AG04450 (cell line): Measurements from ENCODE around the gene FLNC. TPM values are rescaled to one million over a fixed set of nuclear protein-coding genes. Genes with fewer than 3 reads are reported as not detected.

Source experiments
- CTCF ChIA-PET: fragments of 300-600, 350-600 bp; formaldehyde crosslinking; extraction: SDS; loops from one replicate; lab custom pipeline; 2022; ENCODE audit warnings: antibody characterized with exemption, inconsistent platforms; lab: Charles Lee
- POLR2A ChIA-PET: fragments of 350-600 bp; formaldehyde crosslinking; extraction: SDS; loops from one replicate; lab custom pipeline; 2021; ENCODE audit warnings: antibody characterized with exemption, inconsistent platforms; lab: Yijun Ruan, JAX
- DNase-seq: peaks from one replicate; pipeline ENCODE4 v3.0.0-alpha.2; 2011; ENCODE audit warnings: low read depth, low spot score
- H3K27ac ChIP-seq: one replicate; pipeline ENCODE4 v1.5.1; 2012; ENCODE audit warnings: low read depth, low read length, control low read depth
- H3K27me3 ChIP-seq: one replicate; pipeline ENCODE4 v1.6.0; 2012; ENCODE audit warnings: low read length; ENCODE audit not compliant: control insufficient read depth, insufficient read depth
- H3K4me3 ChIP-seq: 2 replicates; pipeline ENCODE4 v1.5.1; 2011; ENCODE audit warnings: mild to moderate bottlenecking, low read depth, low read length, control low read depth
- H3K9me3 ChIP-seq: 2 replicates; pipeline ENCODE4 v1.5.1; 2012; ENCODE audit warnings: low read length; ENCODE audit not compliant: control insufficient read depth, insufficient read depth
- CTCF ChIP-seq: IDR thresholded peaks from 2 replicates; pipeline ENCODE4 v1.5.1; 2011; ENCODE audit warnings: low read depth, low read length, control low read depth, inconsistent platforms
- polyA plus RNA-seq: library from polyadenylated mRNA; depleted of rRNA; stranded (reverse); fragments of >200 nt; gene quantifications from 2 replicates; pipeline ENCODE4 v1.2.3, GENCODE V29; 2011

The FLNC gene
- polyA plus RNA-seq, 1 experiment, result 25.8 TPM

DNA sequence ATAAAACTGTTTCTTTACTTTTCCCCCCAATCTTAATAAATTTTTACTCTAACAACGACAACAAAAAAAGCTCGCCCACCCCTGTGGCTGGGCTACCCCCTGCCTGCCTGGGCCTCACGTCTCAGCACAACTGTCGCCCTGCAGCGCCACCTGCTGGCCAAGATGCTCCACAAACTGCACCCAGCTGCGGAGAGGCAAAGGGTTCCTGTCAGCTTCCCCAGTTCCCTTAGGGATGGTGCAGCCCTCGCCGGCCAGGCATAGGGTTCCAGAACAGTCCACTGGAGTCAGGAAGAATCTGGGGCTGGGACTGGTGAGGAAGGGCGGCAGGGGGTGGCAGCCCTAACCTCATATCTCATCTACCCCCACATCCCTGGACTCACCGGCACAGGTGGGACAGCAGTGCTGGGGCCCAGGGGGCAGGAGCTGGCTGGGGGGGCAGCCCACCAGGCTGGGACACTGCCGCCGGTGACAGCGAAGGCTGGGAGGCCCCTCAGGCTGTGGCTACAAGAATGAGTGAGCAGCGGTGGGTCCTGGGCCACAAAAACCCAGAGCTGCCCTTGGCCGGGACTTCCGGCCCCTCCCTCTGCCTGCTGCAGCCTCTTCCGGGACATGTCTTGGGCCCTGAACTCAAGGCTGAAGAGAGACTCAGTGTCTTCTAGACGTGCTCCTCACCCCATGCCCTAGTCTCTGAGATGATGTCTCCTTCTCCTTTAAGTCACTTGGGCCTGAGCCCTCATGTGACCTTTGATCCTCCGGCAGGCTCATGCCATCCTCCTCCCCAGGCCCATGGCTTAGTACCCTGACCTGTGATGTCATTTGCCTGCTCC lies 53.6 kb downstream of the FLNC start:
- Histone ChIP-seq H3K9me3 (peaks cover 3% of the 10 kb centered on the region; the same call in 1 of the 2 replicates), H3K27me3 (no peaks in the 10 kb centered on the region), H3K27ac (no peak overlapping the region), H3K4me3 (no peak overlapping the region)
- POLR2A ChIA-PET, result interaction anchor here (0.7 to 1.0 kb wide), 2 partner anchors 21 to 103 kb away, joined by 3 to 5 read pairs; partner anchors contain the start of gene ATP6V1F
- no peak for DNase-seq
- CTCF ChIA-PET, result interaction anchor here (0.6 to 2.9 kb wide), 29 partner anchors 9 to 473 kb away, joined by 3 to 28 read pairs (median 4); partner anchors contain the start of genes ATP6V1F, GARIN1A and KCP
- peak; percentile 85 for TF ChIP-seq CTCF

DNA sequence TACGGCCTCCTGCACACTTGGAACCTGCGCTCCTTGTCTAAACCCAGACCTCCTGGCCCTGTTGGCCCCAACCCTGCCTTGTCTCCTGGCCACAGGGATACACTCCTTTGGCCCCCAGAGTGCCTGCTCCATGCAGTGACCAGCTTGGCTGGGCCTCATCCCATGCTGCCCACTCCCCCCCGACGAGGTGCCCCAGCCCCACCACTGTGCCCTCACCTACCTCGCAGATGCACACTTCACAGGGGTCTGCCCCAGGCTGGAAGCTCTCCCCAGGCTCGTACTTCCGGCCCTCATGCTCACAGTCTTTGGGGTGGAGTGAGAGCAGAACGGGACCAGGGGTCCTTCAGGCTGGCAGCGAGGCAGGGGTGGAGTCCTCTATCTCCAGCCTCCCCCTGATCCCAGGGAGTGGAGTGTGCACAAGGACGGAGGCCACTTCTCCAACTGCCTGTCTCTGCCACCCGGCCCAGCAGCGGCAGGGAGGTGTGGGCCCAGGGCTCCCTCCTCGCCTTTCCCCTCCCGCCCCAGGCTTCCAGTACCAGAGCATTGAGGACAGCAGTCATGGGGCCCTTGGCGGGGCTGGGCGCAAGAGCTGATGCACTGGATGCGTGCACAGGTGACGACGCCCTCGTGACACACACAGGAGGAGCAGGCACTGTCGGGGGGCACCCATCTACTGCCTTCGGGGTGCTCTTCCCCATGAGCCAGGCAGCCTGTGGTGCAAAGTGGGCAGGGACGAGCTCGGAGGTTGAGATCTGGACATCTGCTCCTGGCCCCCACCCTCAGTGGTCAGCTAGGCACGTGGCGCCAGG lies 54.6 kb downstream of the FLNC start:
- CTCF ChIA-PET, result interaction anchor here (0.6 to 2.9 kb wide), 6 partner anchors 12 to 289 kb away, joined by 3 to 28 read pairs (median 6); partner anchors contain the start of genes ATP6V1F and KCP
- POLR2A ChIA-PET, result no interaction called here
- DNase-seq, result no peak
- no peak overlapping the region for H3K27ac ChIP-seq
- H3K27me3 ChIP-seq, result no peaks in the 10 kb centered on the region
- peaks cover 3% of the 10 kb centered on the region; the same call in 1 of the 2 replicates for H3K9me3 ChIP-seq
- TF ChIP-seq CTCF, result no peak
- no peak overlapping the region for H3K4me3 ChIP-seq

DNA sequence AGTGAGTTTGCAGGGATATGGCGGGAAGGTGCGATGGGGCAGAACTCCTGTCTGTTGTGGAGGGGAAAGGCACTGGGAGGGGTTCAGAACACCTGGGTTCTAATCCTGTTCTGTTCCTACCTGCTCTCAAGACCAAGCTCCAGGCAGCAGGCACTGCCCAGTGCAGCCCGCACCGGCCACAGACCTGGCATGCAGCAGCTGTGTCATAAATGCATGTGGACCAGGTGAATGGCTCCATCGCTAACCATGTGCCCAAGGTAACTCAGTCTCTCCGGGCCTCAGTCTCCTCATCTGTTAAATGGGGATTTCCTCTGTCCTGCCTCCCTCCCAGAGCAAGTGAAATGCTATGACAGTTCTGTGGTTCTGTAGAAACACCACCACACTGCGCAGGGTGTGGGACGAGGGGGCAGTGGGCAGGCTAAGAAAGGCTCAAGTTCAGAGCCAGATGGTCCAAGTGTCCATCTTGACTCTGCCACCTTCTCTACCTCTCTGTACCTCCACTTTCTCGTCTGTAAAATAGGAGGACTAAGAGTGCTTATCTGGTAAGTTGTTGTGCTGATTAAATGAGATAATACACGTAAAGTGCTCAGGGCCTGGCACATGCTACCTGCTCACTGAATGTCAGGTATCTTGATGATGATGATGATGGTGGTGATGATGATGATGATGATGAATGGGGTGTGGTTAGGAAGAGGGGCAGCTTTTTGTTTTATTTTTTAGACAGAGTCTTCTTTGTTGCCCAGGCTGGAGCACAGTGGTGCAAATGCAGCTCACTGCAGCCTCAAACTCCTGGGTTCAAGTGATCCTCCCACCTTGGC lies 55.4 kb downstream of the FLNC start:
- Histone ChIP-seq H3K4me3 (no peak overlapping the region), H3K27me3 (no peaks in the 10 kb centered on the region), H3K9me3 (peaks cover 3% of the 10 kb centered on the region; the same call in 1 of the 2 replicates), H3K27ac (no peak overlapping the region)
- no peak for DNase-seq
- CTCF ChIA-PET, result interaction anchor here (0.6 to 1.0 kb wide), 3 partner anchors 9 to 279 kb away, joined by 3 read pairs; no protein-coding TSS in a partner anchor
- no peak for TF ChIP-seq CTCF
- POLR2A ChIA-PET, result interaction anchor here (0.6 to 0.8 kb wide), 2 partner anchors 109 to 205 kb away, joined by 3 read pairs; no protein-coding TSS in a partner anchor

- H3K27ac ChIP-seq, result no peak overlapping the region
- H3K9me3 ChIP-seq, result peaks cover 3% of the 10 kb centered on the region; the same call in 1 of the 2 replicates
- ChIA-PET CTCF (interaction anchor here (0.6 to 1.0 kb wide), 2 partner anchors 8 to 15 kb away, joined by 3 read pairs; no protein-coding TSS in a partner anchor), POLR2A (interaction anchor here (0.6 to 0.8 kb wide), 3 partner anchors 110 to 206 kb away, joined by 3 to 5 read pairs (median 3); no protein-coding TSS in a partner anchor)
- no peak for TF ChIP-seq CTCF
- no peaks in the 10 kb centered on the region for H3K27me3 ChIP-seq
- DNase-seq, result no peak
- H3K4me3 ChIP-seq, result no peak overlapping the region
Observed at GRCh38 chr7:128886391-128887168, 56.4 kb downstream of the FLNC start.
